NB4 (cell line): Measurements from ENCODE around the gene ZNF180.
"Not testable (repeated sequence)": the region's sequence is repeated elsewhere in the genome, so short reads cannot be mapped to it uniquely, and the experiment has no call there.

Source experiments
- DNase-seq: peaks from one replicate; pipeline ENCODE4 v3.0.0; 2010; ENCODE audit warnings: low read depth
- H3K4me3 ChIP-seq: one replicate; pipeline ENCODE4 v1.5.1; 2011; ENCODE audit warnings: mild to moderate bottlenecking, low read depth, low read length, moderate library complexity
- MYC ChIP-seq: IDR thresholded peaks from 2 replicates; pipeline ENCODE4 v1.6.1; 2011; ENCODE audit warnings: low read depth, low read length
- POLR2A ChIP-seq: IDR thresholded peaks from 2 replicates; pipeline ENCODE4 v1.6.1; 2011; ENCODE audit warnings: mild to moderate bottlenecking; ENCODE audit not compliant: insufficient read length; ENCODE audit errors: extremely low read depth
- TF ChIP-seq, protein P1 (sequence below): IDR thresholded peaks from 2 replicates; pipeline ENCODE4 v1.6.1; 2011; ENCODE audit warnings: low read depth, low read length
- TF ChIP-seq, protein P2 (sequence below): IDR thresholded peaks from one replicate; pipeline ENCODE4 v1.5.1; 2012; ENCODE audit warnings: low read depth, low read length

Gene ZNF180

DNA sequence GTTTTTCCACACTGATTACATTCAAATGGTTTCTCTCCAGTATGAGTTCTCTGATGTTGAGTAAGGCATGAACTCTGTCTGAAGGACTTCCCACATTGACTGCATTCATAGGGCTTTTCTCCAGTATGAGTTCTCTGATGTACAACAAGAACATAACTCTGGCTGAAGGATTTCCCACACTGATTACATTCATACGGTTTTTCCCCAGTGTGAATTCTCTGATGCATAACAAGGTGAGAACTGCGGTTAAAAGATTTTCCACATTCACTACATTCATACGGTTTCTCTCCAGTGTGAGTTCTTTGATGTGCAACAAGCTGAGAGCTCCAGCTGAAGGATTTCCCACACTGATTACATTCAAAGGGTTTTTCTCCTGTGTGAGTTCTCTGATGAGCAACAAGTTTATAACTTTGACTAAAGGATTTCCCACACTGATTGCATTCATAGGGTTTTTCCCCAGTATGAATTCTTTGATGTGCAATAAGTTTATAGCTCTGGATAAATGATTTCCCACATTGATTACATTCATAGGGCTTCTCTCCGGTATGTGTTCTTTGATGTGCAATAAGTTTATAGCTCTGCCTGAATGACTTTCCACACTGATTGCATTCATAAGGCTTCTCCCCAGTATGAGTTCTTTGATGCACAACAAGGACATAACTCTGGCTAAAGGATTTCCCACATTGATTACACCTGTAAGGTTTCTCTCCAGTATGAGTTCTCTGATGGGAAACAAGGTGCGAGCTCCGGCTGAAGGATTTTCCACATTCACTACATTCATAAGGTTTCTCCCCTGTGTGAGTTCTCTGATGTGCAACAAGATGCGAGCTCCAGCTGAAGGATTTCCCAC lies 23.5 kb downstream of the ZNF180 start:
- TF ChIP-seq MYC (no peak), POLR2A (no peak)
- TF ChIP-seq, protein P1, sequence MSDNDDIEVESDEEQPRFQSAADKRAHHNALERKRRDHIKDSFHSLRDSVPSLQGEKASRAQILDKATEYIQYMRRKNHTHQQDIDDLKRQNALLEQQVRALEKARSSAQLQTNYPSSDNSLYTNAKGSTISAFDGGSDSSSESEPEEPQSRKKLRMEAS = no peak
- TF ChIP-seq, protein P2, sequence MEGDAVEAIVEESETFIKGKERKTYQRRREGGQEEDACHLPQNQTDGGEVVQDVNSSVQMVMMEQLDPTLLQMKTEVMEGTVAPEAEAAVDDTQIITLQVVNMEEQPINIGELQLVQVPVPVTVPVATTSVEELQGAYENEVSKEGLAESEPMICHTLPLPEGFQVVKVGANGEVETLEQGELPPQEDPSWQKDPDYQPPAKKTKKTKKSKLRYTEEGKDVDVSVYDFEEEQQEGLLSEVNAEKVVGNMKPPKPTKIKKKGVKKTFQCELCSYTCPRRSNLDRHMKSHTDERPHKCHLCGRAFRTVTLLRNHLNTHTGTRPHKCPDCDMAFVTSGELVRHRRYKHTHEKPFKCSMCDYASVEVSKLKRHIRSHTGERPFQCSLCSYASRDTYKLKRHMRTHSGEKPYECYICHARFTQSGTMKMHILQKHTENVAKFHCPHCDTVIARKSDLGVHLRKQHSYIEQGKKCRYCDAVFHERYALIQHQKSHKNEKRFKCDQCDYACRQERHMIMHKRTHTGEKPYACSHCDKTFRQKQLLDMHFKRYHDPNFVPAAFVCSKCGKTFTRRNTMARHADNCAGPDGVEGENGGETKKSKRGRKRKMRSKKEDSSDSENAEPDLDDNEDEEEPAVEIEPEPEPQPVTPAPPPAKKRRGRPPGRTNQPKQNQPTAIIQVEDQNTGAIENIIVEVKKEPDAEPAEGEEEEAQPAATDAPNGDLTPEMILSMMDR = no peak
- peak; percentile 22 for DNase-seq
- no peak overlapping the region for H3K4me3 ChIP-seq

DNA sequence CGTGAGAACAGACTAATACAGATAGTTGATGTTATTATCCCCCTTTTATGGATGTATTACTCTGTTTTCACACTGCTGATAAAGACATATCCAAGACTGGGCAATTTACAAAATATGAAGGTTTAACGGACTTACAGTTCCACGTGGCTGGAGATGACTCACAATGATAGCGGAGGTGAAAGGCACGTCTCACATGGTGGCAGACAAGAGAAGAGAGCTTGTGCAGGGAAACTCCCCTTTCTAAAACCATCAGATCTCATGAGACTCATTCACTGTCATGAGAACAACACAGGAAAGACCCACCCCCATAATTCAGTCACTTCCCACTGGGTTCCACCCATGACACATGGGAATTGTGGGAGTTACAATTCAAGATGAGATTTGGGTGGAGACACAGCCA lies 31.6 kb downstream of the ZNF180 start:
- not testable (repeated sequence) for DNase-seq

DNA sequence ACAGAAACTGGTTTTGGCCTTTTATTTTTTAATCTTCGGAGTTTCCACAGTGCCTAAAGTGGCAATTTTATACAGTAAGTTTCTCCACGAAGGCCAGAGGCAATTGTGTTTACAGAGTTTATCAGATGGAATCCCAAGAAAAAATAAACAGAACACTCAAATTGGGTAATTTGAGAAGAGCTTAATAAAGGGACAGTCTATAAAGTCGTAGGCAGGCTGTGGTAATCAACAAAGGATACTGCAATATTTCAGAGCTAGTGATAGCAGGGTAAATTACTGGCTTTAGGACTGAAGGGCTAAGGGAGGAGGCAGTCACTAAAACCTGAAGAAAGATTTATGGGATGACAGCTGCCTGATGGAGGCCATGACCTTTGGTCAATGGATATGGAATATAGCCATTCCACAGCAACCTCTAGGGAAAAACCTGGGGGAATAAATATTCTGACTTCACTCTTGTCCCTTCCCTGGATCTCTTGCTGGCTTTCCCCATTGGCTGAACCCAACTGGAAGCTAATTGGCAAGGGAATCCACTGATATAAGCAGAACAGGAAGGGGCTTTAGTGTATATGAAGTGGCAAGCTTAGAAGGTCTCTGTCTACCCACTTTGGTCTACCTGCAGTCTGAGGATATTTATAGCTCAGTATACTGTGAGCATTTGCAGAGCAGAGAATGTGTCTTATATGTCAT lies 37.6 kb downstream of the ZNF180 start:
- not testable (repeated sequence) for DNase-seq, H3K4me3 ChIP-seq

More for the DNA sequence above, 31.6 kb downstream of the ZNF180 start:
- H3K4me3 ChIP-seq = not testable (repeated sequence)

DNA sequence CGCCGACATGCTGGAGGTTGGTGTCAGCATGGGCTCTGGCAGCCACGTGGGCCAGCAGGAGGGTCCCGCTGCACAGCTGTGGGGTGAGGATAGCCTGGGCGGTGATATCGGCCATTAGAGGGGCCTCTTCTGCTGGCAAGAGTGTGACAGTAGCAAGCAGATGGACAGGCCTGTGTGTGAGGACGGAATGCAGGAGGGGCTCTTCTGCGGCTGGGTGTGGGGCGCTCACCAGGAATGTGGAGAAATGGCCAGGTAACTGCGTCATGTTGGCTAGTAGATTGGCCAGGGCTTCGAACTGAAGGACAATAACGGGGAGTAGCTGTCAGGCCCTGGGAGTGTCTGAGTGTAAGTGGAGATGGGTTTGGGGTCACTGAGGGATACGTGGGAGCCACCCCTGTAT lies 44.3 kb downstream of the ZNF180 start:
- H3K4me3 ChIP-seq = not testable (repeated sequence)

DNA sequence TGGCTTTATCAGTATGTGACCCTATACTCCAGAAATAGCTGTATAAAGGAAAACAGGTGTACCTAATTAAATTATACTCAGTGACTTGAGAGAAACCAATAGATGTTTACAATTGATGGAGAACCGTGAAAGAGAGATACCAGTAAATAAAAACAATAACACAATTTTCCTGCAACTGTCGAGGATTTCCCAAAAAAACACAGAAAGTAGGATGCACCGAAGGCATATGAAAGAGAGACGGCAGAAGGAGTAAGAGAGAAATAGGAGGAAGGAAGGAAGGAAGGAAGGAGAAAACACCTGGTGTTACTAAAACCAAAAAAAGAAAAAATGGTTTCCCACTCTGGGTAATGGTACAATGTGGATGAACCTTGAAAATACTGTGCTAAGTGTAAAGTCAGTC lies 45.2 kb downstream of the ZNF180 start:
- DNase-seq = no peak
- no peak overlapping the region for H3K4me3 ChIP-seq
- TF ChIP-seq, protein P2 = no peak
- no peak for TF ChIP-seq POLR2A
- TF ChIP-seq, protein P1 = no peak
- TF ChIP-seq MYC = no peak

More for the DNA sequence above, 44.3 kb downstream of the ZNF180 start:
- not testable (repeated sequence) for DNase-seq

DNA sequence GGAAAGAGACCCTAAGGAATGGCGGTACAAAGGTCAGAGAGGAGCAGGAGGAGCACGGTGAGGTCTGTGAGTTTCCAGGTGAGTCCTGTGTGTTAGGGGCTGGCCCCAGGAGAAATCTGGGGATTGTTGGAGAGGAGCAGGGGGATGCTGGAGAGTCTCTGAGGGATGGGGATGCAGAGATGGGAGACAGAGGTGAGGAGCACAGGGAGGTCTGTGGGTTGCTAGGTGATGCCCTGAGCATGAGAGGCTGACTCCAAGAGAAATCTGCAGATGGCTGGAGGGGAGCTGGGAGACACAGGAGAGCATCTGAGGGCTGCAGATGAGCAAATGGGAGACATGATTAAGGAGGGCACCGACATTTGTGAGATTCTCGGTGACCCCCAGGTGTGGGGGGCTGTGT lies 48.0 kb downstream of the ZNF180 start:
- TF ChIP-seq, protein P2 = no peak
- TF ChIP-seq MYC = no peak
- TF ChIP-seq, protein P1 = no peak
- no peak for TF ChIP-seq POLR2A
- no peak overlapping the region for H3K4me3 ChIP-seq
- DNase-seq = no peak

DNA sequence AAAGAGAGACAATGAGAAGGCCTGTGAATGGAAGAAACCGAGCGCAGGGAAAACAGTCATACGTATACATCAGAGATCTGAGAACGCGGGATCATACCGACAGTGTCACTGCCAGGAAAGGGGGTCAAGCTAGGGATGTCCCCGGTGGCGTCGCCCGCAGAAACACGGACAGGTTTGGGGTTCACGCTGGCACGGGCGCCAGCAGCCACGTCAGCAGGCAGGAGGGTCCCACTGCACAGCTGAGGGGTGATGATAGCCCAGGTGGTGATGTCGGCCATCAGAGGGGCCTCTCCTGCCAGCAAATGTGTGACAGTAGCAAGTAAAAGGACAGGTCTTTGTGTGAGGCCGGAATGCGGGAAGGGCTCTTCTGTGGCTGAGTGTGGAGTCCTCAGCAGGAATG lies 48.6 kb downstream of the ZNF180 start:
- no peak overlapping the region for H3K4me3 ChIP-seq
- TF ChIP-seq, protein P2 = no peak
- TF ChIP-seq, protein P1 = no peak
- TF ChIP-seq POLR2A (no peak), MYC (no peak)
- DNase-seq = no peak
